Measurements from ENCODE around the gene CCDC57.

Gene CCDC57

GRCh38 chr17:82091264-82092066 lies 121.2 kb downstream of the CCDC57 start:
- no peak overlapping the region for H3K27ac Mint-ChIP-seq
- no peak for DNase-seq
- H3K36me3 Mint-ChIP-seq (ENCODE audit: low read depth) = peaks cover 85% of the 10 kb centered on the region

GRCh38 chr17:82090549-82091263 lies 121.9 kb downstream of the CCDC57 start:
- DNase-seq = no peak
- H3K4me3 Mint-ChIP-seq = no peak overlapping the region
- no peaks in the 10 kb centered on the region for H3K9me3 Mint-ChIP-seq
- H3K36me3 Mint-ChIP-seq (ENCODE audit: low read depth) = peaks cover 84% of the 10 kb centered on the region
- peaks cover 4% of the 10 kb centered on the region for H3K4me1 Mint-ChIP-seq (ENCODE audit: low read depth)
- H3K27me3 Mint-ChIP-seq = no peaks in the 10 kb centered on the region
- peak overlapping the region; percentile 18 for H3K27ac Mint-ChIP-seq

More at GRCh38 chr17:82091264-82092066, 121.2 kb downstream of the CCDC57 start:
- Mint-ChIP-seq H3K4me1 (ENCODE audit: low read depth) (peaks cover 11% of the 10 kb centered on the region), H3K27me3 (no peaks in the 10 kb centered on the region), H3K4me3 (no peak overlapping the region), H3K9me3 (no peaks in the 10 kb centered on the region)

GRCh38 chr17:82089723-82090548 lies 122.7 kb downstream of the CCDC57 start:
- peaks cover 81% of the 10 kb centered on the region for H3K36me3 Mint-ChIP-seq (ENCODE audit: low read depth)
- H3K27ac Mint-ChIP-seq = peak overlapping the region; percentile 4
- H3K27me3 Mint-ChIP-seq = no peaks in the 10 kb centered on the region
- H3K4me3 Mint-ChIP-seq = no peak overlapping the region
- peaks cover 2% of the 10 kb centered on the region for H3K4me1 Mint-ChIP-seq (ENCODE audit: low read depth)
- no peak for DNase-seq
- no peaks in the 10 kb centered on the region for H3K9me3 Mint-ChIP-seq

GRCh38 chr17:82088838-82089722 lies 123.6 kb downstream of the CCDC57 start:
- Mint-ChIP-seq H3K4me1 (ENCODE audit: low read depth) (peaks cover 2% of the 10 kb centered on the region), H3K9me3 (no peaks in the 10 kb centered on the region), H3K27ac (no peak overlapping the region), H3K4me3 (no peak overlapping the region), H3K36me3 (ENCODE audit: low read depth) (peaks cover 82% of the 10 kb centered on the region), H3K27me3 (no peaks in the 10 kb centered on the region)
- no peak for DNase-seq

GRCh38 chr17:82087961-82088837 lies 124.4 kb downstream of the CCDC57 start:
- Mint-ChIP-seq H3K4me1 (ENCODE audit: low read depth) (no peaks in the 10 kb centered on the region), H3K27ac (no peak overlapping the region), H3K36me3 (ENCODE audit: low read depth) (peaks cover 83% of the 10 kb centered on the region)

GRCh38 chr17:82086941-82087906 lies 125.4 kb downstream of the CCDC57 start:
- Mint-ChIP-seq H3K27me3 (no peaks in the 10 kb centered on the region), H3K27ac (no peak overlapping the region), H3K4me3 (no peak overlapping the region), H3K4me1 (ENCODE audit: low read depth) (no peaks in the 10 kb centered on the region), H3K36me3 (ENCODE audit: low read depth) (peaks cover 88% of the 10 kb centered on the region), H3K9me3 (no peaks in the 10 kb centered on the region)
- DNase-seq = no peak

More at GRCh38 chr17:82087961-82088837, 124.4 kb downstream of the CCDC57 start:
- H3K4me3 Mint-ChIP-seq = no peak overlapping the region
- no peaks in the 10 kb centered on the region for H3K9me3 Mint-ChIP-seq
- no peaks in the 10 kb centered on the region for H3K27me3 Mint-ChIP-seq
- no peak for DNase-seq

GRCh38 chr17:82085931-82086764 lies 126.5 kb downstream of the CCDC57 start:
- H3K27ac Mint-ChIP-seq = no peak overlapping the region
- DNase-seq = no peak
- peaks cover 89% of the 10 kb centered on the region for H3K36me3 Mint-ChIP-seq (ENCODE audit: low read depth)
- no peaks in the 10 kb centered on the region for H3K4me1 Mint-ChIP-seq (ENCODE audit: low read depth)
- H3K9me3 Mint-ChIP-seq = no peaks in the 10 kb centered on the region
- no peaks in the 10 kb centered on the region for H3K27me3 Mint-ChIP-seq
- H3K4me3 Mint-ChIP-seq = no peak overlapping the region

GRCh38 chr17:82085031-82085861 lies 127.4 kb downstream of the CCDC57 start:
- Mint-ChIP-seq H3K4me3 (no peak overlapping the region), H3K9me3 (no peaks in the 10 kb centered on the region), H3K27me3 (no peaks in the 10 kb centered on the region), H3K27ac (no peak overlapping the region), H3K4me1 (ENCODE audit: low read depth) (no peaks in the 10 kb centered on the region), H3K36me3 (ENCODE audit: low read depth) (peaks cover 89% of the 10 kb centered on the region)
- no peak for DNase-seq

- Mint-ChIP-seq H3K4me1 (ENCODE audit: low read depth) (no peaks in the 10 kb centered on the region), H3K36me3 (ENCODE audit: low read depth) (peaks cover 91% of the 10 kb centered on the region), H3K9me3 (no peaks in the 10 kb centered on the region), H3K27me3 (no peaks in the 10 kb centered on the region), H3K27ac (no peak overlapping the region), H3K4me3 (no peak overlapping the region)
- no peak for DNase-seq
Observed at GRCh38 chr17:82084373-82085030, 128.1 kb downstream of the CCDC57 start.

- Mint-ChIP-seq H3K27ac (peak overlapping the region; percentile 26), H3K4me3 (no peak overlapping the region), H3K9me3 (no peaks in the 10 kb centered on the region), H3K36me3 (ENCODE audit: low read depth) (peaks cover 90% of the 10 kb centered on the region), H3K27me3 (no peaks in the 10 kb centered on the region), H3K4me1 (ENCODE audit: low read depth) (no peaks in the 10 kb centered on the region)
- no peak for DNase-seq
Observed at GRCh38 chr17:82083533-82084359, 128.9 kb downstream of the CCDC57 start.
